GM10266 (cell line): ENCODE measurements around the gene P2RY8.
A peak's percentile ranks its signal among the peaks of the same experiment; 100 is the strongest.

Experiments used
- DNase-seq: peaks from one replicate; pipeline ENCODE4 v3.0.0; 2012; ENCODE audit errors: extremely low spot score
- TF ChIP-seq, protein P1 (sequence below): IDR thresholded peaks from 2 replicates; pipeline ENCODE4 v1.5.1; 2012; ENCODE audit warnings: mild to moderate bottlenecking, low read depth; ENCODE audit not compliant: control insufficient read depth, insufficient read depth; ENCODE audit errors: missing control alignments

Gene P2RY8

DNA sequence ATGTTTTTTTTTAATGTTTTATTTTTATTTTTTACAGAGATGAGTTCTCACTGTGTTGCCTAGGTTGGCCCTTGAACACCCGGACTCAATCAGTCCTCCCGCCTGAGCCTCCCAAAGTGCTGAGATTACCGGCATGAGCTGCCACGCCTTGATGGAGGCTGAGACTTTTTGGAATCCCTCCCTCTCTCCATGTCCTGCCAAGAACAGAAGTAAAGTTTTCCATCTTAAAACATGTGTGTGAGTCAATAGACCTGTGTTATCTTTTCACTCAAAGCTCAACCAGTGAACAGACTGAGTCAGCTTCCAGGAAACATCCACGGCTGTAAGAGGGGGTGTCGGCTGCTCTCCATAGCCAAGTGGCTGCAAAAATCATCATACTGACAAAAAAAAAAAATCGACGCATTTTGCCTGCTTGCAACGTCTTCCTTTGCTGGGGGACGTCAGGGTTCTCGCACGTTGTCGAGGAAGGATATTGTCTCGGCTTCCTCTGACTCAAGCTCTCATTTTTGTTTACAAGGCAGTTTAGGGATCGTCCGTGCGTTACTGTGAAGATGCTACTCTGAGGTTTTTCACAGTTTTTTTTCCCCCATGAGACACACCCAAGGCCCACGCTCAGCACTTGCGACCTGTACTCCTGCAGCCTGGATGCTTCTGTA is 74.3 kb downstream of the P2RY8 start:
- DNase-seq = no peak

DNA sequence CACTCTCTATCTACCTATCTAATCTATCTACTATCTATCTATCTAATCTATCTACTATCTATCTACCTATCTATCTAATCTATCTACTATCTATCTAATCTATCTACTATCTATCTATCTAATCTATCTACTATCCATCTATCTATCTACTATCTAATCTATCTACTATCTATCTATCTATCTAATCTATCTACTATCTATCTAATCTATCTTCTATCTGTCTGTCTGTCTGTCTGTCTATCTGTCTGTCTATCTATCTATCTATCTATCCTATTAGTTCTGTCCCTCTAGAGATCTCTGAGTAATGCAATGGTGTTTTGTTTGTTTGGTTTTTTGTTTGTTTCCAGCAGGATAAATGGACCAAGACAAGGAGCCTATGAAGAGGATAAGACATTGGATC is 74.9 kb downstream of the P2RY8 start:
- DNase-seq = no peak

More for the DNA sequence above, 74.3 kb downstream of the P2RY8 start:
- TF ChIP-seq, protein P1, sequence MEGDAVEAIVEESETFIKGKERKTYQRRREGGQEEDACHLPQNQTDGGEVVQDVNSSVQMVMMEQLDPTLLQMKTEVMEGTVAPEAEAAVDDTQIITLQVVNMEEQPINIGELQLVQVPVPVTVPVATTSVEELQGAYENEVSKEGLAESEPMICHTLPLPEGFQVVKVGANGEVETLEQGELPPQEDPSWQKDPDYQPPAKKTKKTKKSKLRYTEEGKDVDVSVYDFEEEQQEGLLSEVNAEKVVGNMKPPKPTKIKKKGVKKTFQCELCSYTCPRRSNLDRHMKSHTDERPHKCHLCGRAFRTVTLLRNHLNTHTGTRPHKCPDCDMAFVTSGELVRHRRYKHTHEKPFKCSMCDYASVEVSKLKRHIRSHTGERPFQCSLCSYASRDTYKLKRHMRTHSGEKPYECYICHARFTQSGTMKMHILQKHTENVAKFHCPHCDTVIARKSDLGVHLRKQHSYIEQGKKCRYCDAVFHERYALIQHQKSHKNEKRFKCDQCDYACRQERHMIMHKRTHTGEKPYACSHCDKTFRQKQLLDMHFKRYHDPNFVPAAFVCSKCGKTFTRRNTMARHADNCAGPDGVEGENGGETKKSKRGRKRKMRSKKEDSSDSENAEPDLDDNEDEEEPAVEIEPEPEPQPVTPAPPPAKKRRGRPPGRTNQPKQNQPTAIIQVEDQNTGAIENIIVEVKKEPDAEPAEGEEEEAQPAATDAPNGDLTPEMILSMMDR = no peak

DNA sequence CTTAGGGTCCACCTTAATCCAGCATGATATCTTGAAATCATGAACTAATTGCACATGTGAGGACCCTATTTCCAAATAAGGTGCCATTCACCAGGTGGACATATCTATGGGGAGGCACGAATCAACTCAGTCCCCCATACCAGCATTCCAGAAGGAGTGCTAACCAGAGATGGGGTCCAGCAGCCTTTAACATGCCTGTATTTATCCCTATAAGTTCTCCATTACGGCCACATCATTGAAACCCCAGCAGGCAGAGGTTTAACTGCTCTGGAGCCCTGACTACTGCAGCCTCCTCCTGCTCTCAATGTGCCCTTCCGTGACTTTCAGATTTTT is 81.1 kb downstream of the P2RY8 start:
- DNase-seq = no peak
- TF ChIP-seq, protein P1 = no peak

More for the DNA sequence above, 74.9 kb downstream of the P2RY8 start:
- TF ChIP-seq, protein P1 = no peak

DNA sequence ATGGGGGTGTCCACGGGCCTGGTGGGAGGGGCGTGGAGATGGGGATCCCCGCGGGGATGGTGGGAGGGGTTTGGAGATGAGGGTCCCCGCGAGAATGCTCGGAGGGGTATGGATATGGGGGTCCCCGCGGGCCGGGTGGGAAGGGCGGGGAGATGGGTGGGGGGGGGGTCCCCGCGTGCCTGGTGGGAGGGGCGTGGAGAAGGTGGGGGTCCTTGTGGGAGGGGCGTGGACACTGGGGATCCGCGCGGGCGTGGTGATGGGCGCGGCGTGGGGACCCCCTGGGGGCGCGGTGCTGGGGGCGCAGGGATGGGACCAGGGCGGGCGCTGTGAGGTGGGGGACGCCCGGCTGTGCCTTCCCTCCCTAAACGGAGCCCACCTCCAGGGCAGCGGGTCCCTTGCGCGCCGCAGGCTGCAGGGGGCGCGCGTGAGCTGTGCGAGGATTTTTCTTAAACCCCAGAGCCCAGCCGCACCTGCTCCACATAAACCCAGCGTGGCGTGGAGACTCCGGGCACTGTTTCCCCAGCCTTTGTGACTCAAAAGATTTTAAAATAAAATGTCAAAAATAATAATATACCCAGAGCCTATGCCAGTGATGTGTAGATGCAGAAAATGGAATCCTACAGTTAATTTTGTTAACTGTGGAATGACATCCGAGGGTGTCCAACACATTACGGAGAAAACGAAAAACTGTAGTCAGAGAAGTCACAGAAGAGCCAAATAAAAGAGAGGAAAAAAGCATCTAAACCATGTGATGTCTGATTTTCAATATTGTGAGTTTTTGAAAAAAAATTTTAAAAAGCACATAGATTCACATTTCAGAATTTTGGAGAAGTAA is 82.8 kb downstream of the P2RY8 start:
- peak; percentile 85 for DNase-seq

DNA sequence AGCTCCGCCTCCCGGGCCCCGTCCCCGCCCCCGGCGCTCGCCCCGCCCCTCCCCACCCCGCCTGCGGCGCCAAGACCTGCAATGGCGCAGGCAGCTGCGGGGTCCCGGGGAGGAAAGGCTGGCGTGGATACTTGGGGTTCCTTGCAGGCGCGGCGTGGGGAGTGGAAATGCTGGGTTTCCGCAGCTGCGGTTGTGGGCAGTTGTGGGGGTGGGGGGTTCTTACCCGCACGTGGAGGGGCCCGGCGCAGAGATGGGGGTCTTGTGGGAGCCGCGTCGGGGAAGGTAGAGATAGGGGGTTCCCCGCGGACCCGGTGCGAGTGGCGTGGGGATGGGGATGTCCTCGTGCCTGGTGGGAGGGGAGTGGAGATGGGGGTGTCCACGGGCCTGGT is 83.6 kb downstream of the P2RY8 start:
- DNase-seq = peak; percentile 60
- TF ChIP-seq, protein P1 = no peak

More for the DNA sequence above, 82.8 kb downstream of the P2RY8 start:
- TF ChIP-seq, protein P1 = peak; percentile 98

DNA sequence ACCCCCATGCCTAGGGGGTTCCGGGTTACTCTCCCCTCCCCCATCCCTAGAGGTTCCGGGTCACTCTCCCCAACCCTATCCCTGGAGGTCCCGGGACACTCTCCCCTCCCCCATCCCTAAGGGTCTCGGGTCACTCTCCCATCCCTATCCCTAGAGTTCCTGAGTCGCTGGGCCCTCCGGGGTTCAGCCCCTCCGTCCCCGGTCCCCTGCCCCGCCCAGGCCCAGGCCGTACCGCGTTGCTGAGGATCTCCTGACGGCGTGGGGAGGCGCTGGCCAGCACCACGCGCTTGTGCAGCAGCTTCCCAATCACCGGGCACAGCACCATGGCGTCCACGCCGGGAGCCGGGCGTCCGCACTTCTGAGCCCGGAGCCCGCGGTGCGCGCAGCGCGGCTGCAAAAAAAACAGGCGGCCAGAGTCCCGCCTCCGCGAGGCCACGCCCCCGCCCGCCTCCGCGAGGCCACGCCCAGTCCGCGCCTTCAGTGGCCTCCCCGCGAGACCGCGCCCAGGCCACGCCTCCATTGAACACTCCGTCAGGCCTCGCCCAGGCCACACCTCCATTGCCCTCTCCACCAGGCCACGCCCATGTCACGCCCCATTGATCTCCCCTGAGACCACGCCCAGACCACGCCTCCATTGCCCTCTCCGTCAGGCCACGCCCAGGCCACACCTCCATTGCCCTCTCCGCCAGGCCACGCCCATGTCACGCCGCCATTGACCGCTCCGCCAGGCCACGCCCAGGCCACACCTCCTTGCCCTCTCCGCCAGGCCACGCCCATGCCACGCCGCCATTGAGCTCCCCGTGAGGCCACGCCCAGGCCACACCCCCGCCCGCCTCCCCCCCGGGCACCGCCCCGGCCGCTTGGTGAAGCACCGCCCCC is 84.2 kb downstream of the P2RY8 start, which contains the start of gene ASMTL:
TSS of gene ASMTL (minus strand) at position 394 of the 879 bp plus-strand sequence. CDS start at position 325, 69 bp downstream.
- peak; percentile 99 for DNase-seq
- TF ChIP-seq, protein P1 = no peak
